Parathyroid adenoma (tissue), 2 donors: ENCODE measurements around the gene CDRT4.

Experiments used
- H2AFZ ChIP-seq: fragments of 300-600 bp; sonication (generic); one replicate; pipeline ENCODE4 v1.7.0; 2017; ENCODE audit warnings: antibody characterized with exemption, mild to moderate bottlenecking
- H3K27ac ChIP-seq: fragments of 300-600 bp; sonication (generic); one replicate; pipeline ENCODE4 v1.7.0; 2017
- H3K27me3 ChIP-seq: fragments of 300-600 bp; sonication (generic); one replicate; pipeline ENCODE4 v1.7.0; 2017; ENCODE audit warnings: low read length; ENCODE audit not compliant: control insufficient read depth, insufficient read depth
- H3K36me3 ChIP-seq: fragments of 300-600 bp; sonication (generic); one replicate; pipeline ENCODE4 v1.7.0; 2017; ENCODE audit warnings: low read length; ENCODE audit not compliant: control insufficient read depth, insufficient read depth
- H3K4me1 ChIP-seq: fragments of 300-600 bp; sonication (generic); one replicate; pipeline ENCODE4 v1.7.0; 2017; ENCODE audit warnings: control low read depth
- H3K4me2 ChIP-seq: fragments of 300-600 bp; sonication (generic); one replicate; pipeline ENCODE4 v1.7.0; 2017; ENCODE audit warnings: low read length
- H3K4me3 ChIP-seq: fragments of 300-600 bp; sonication (generic); one replicate; pipeline ENCODE4 v1.7.0; 2017; ENCODE audit warnings: low read depth, low read length
- H3K79me2 ChIP-seq: fragments of 300-600 bp; sonication (generic); one replicate; pipeline ENCODE4 v1.7.0; 2017; ENCODE audit warnings: control low read depth
- H3K9ac ChIP-seq: fragments of 300-600 bp; sonication (generic); one replicate; pipeline ENCODE4 v1.7.0; 2017; ENCODE audit warnings: mild to moderate bottlenecking
- H3K9me3 ChIP-seq: fragments of 300-600 bp; sonication (generic); one replicate; pipeline ENCODE4 v1.7.0; 2017; ENCODE audit warnings: low read length; ENCODE audit not compliant: control insufficient read depth
- TF ChIP-seq, protein P1 (sequence below): fragments of 300-600 bp; sonication (generic); IDR thresholded peaks from one replicate; pipeline ENCODE4 v1.7.0; 2017; ENCODE audit warnings: antibody characterized with exemption, mild to moderate bottlenecking
- donor health status: primary hyperparathyroidism.

CDRT4 gene

DNA sequence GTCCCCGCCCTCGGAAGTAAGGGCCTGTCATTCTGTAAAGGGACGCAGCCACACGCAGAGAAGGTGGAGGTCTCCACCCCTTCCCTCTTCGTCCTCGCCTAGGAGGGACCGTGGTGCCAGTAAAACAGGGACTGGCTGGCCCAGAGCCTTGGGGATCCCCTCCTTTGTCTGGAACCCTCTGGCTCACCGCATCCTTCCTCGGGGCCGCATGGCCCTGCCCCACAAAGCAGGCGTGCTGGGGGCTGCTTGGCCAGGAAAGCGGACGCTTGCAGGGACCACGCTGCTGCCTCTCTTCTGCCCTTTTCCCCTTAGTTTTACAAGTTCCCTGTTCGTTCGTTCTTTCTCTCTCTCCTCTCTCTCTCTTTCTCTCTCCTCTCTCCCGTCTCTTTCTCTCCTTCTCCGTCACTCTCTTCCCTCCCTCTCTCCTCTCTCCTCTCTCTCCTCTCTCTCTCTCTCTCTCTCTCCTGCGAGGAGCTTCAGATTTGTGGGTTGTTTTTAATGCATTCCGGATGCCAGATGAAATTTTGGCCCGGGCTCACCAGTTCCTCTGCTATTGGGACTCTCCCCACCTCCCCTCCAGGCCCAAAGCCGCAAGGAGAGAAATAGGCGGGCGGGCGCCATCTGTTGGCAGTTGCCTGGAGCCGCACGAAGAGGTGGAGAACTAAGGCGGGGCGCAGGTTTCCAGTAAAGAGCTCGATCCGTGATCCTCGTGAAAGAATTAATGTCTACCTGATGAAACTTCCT is 35.1 kb upstream of the CDRT4 start:
- no peak overlapping the region for H3K9ac ChIP-seq
- no peak overlapping the region for H3K4me3 ChIP-seq
- TF ChIP-seq, protein P1, sequence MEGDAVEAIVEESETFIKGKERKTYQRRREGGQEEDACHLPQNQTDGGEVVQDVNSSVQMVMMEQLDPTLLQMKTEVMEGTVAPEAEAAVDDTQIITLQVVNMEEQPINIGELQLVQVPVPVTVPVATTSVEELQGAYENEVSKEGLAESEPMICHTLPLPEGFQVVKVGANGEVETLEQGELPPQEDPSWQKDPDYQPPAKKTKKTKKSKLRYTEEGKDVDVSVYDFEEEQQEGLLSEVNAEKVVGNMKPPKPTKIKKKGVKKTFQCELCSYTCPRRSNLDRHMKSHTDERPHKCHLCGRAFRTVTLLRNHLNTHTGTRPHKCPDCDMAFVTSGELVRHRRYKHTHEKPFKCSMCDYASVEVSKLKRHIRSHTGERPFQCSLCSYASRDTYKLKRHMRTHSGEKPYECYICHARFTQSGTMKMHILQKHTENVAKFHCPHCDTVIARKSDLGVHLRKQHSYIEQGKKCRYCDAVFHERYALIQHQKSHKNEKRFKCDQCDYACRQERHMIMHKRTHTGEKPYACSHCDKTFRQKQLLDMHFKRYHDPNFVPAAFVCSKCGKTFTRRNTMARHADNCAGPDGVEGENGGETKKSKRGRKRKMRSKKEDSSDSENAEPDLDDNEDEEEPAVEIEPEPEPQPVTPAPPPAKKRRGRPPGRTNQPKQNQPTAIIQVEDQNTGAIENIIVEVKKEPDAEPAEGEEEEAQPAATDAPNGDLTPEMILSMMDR, result peak; percentile 61
- no peak overlapping the region for H2AFZ ChIP-seq
- no peaks in the 10 kb centered on the region for H3K36me3 ChIP-seq
- no peaks in the 10 kb centered on the region for H3K4me1 ChIP-seq
- H3K9me3 ChIP-seq, result no peaks in the 10 kb centered on the region
- no peak overlapping the region for H3K27ac ChIP-seq
- no peak overlapping the region for H3K4me2 ChIP-seq
- no peaks in the 10 kb centered on the region for H3K79me2 ChIP-seq
- H3K27me3 ChIP-seq, result no peaks in the 10 kb centered on the region

DNA sequence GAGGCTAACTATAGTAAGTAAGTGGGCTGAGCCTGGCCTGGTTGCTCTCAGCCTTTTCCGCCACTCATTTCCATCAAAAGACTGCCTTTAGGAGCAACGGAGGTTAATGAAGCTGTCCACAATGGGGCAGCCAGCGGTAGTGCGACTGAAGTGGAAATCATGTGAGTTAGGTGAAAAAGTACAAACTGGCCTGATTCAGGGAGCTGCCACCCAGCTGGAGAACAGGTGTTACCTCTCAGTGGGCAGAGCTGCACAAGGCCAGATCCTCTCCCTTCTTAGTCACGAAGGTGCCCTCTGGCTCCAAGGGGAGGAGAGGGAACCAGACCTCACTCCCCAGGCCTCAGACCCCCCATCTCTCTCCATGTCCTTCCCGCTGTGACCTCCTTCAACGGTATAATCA is 34.4 kb upstream of the CDRT4 start:
- Histone ChIP-seq H3K4me3 (no peak overlapping the region), H3K79me2 (no peaks in the 10 kb centered on the region), H3K27me3 (no peaks in the 10 kb centered on the region), H3K27ac (no peak overlapping the region), H3K4me2 (no peak overlapping the region), H3K36me3 (no peaks in the 10 kb centered on the region), H2AFZ (no peak overlapping the region), H3K9ac (no peak overlapping the region), H3K9me3 (no peaks in the 10 kb centered on the region), H3K4me1 (no peaks in the 10 kb centered on the region)
- TF ChIP-seq, protein P1, result no peak

DNA sequence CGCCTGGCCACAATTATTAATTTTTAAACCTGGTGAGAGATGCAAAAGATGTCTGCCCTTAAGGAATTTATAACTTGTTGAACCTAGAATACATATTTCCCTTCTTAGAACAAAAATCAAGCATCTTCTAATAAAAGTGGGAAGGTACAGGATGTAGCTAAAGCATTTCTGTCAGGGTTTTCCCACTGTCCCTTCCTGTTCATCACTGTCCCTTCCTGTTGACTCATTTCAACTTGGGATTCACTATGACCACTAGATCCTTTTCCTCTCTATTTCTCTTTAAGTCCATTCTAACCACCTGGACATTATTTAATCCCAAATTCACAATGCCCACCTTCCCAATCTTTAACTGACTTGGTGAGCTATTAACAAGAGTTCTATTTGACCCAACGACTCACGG is 33.9 kb upstream of the CDRT4 start:
- Histone ChIP-seq H3K27ac (no peak overlapping the region), H3K4me1 (no peaks in the 10 kb centered on the region), H3K36me3 (no peaks in the 10 kb centered on the region), H3K4me3 (no peak overlapping the region), H3K79me2 (no peaks in the 10 kb centered on the region), H3K27me3 (no peaks in the 10 kb centered on the region), H3K9me3 (no peaks in the 10 kb centered on the region), H3K4me2 (no peak overlapping the region), H2AFZ (no peak overlapping the region), H3K9ac (no peak overlapping the region)
- TF ChIP-seq, protein P1, result no peak

DNA sequence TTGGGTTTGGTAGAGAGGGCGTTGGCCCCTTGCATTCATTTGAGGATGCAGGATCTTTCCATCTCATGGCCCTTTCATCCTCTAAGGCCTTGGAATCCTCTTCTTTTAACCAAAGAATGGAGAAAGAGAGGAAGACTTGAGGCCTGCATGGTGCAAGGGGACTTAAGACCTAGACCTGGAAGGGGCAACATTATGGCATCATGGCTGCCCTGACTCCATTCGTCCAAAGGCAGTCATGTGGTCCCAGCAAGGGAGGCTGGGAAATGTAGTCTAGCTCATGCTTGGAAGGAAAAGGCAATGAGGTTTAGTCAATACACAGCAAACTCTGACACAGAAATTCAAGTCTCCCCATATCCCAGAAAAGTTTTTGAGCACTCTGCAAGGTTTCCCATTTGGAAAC is 30.7 kb upstream of the CDRT4 start:
- Histone ChIP-seq H3K27ac (no peak overlapping the region), H3K4me3 (no peak overlapping the region), H3K4me1 (no peaks in the 10 kb centered on the region), H3K9ac (no peak overlapping the region), H3K79me2 (no peaks in the 10 kb centered on the region), H3K4me2 (no peak overlapping the region), H3K27me3 (no peaks in the 10 kb centered on the region), H3K36me3 (no peaks in the 10 kb centered on the region), H3K9me3 (no peaks in the 10 kb centered on the region), H2AFZ (no peak overlapping the region)
- TF ChIP-seq, protein P1, result no peak
